Measurements from ENCODE around the gene KRTAP4-12.

DNA sequence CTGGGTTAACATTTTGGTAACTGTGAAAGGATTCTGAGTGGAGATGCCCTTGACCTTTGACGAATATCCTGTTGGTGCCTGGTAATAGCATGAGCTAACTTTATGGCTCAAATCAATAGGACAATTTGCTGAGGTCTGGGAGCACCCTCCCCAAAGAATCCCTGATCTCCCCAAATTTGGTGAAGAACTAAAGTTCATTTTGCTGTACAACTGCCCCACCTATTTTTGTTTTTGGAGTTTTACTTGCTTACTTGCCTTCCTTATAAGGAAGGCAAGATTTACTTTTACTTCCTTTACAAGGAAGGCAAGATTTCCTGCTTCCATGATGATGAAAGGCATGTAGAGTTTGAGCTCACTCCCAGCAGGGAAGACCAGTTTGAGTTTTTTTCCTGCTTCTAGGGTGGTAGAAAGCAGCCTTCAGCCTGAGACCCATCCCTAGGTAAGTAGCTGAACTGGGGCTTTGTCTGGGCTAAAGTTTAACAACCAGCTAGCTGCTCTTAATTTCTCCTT, 16.0 kb downstream of the KRTAP4-12 start:
- TF ChIP-seq POLR2AphosphoS5 (IDR thresholded peaks at IDR 0.05; ENCODE audit: borderline replicate concordance, low read depth, low read length) (no peak), EZH2 (IDR thresholded peaks at IDR 0.05) (no peak), FOXP2 (optimal IDR thresholded peaks at IDR 0.05; ENCODE audit: control extremely low read depth, extremely low read length, insufficient read depth) (no peak)

Data from SK-N-MC (cell line).